ENCODE measurements around the gene CSRP2.

CSRP2 gene

GRCh38 chr12:76895796-76896195 is 17.0 kb upstream of the CSRP2 start:
- DNase-seq (ENCODE audit: extremely low spot score), result no peak
- TF ChIP-seq CTCF (IDR thresholded peaks at IDR 0.05; ENCODE audit: control extremely low read depth, extremely low read depth, low read depth, missing control alignments), result no peak
- ChIA-PET CTCF (interaction anchor here (1.2 to 1.4 kb wide), 2 partner anchors 35 to 274 kb away, joined by 3 to 4 read pairs; no protein-coding TSS in a partner anchor), POLR2A (no interaction called here)

- DNase-seq (ENCODE audit: extremely low spot score), result no peak
- ChIA-PET POLR2A (no interaction called here), CTCF (interaction anchor here (0.9 to 1.5 kb wide), 4 partner anchors 9 to 21 kb away, joined by 3 to 4 read pairs (median 3); no protein-coding TSS in a partner anchor)
- TF ChIP-seq CTCF (IDR thresholded peaks at IDR 0.05; ENCODE audit: control extremely low read depth, extremely low read depth, low read depth, missing control alignments), result no peak
Measured at GRCh38 chr12:76891609-76892008, 12.8 kb upstream of the CSRP2 start.

GRCh38 chr12:76890151-76891143 is 11.6 kb upstream of the CSRP2 start:
- ChIA-PET CTCF (interaction anchor here (0.9 to 1.5 kb wide), 3 partner anchors 11 to 20 kb away, joined by 3 to 4 read pairs (median 3); no protein-coding TSS in a partner anchor), POLR2A (no interaction called here)
- no peak for DNase-seq (ENCODE audit: extremely low spot score)
- TF ChIP-seq CTCF (IDR thresholded peaks at IDR 0.05; ENCODE audit: control extremely low read depth, extremely low read depth, low read depth, missing control alignments), result no peak

- POLR2A ChIA-PET, result no interaction called here
- CTCF ChIA-PET, result no interaction called here
- no peak for TF ChIP-seq CTCF (IDR thresholded peaks at IDR 0.05; ENCODE audit: control extremely low read depth, extremely low read depth, low read depth, missing control alignments)
- no peak for DNase-seq (ENCODE audit: extremely low spot score)
Measured at GRCh38 chr12:76888775-76889174, 10.0 kb upstream of the CSRP2 start.

GRCh38 chr12:76883811-76884210 is 5.0 kb upstream of the CSRP2 start:
- DNase-seq (ENCODE audit: extremely low spot score), result no peak
- POLR2A ChIA-PET, result no interaction called here
- CTCF ChIA-PET, result no interaction called here
- TF ChIP-seq CTCF (IDR thresholded peaks at IDR 0.05; ENCODE audit: control extremely low read depth, extremely low read depth, low read depth, missing control alignments), result no peak

GRCh38 chr12:76883151-76883550 is 4.3 kb upstream of the CSRP2 start:
- CTCF ChIA-PET, result no interaction called here
- POLR2A ChIA-PET, result no interaction called here
- no peak for DNase-seq (ENCODE audit: extremely low spot score)
- no peak for TF ChIP-seq CTCF (IDR thresholded peaks at IDR 0.05; ENCODE audit: control extremely low read depth, extremely low read depth, low read depth, missing control alignments)

Data from GM10248 (cell line).